ENCODE results near the gene SLC26A4. TPM values are rescaled to one million over a fixed set of nuclear protein-coding genes. Genes with fewer than 3 reads are reported as not detected.

SLC26A4 gene
- total RNA-seq (2022) (0.09 TPM in 1 of 2 replicates, not detected in the other), Bru-seq, nascent RNA (percentile 6 among the genes with signal in this experiment), BruChase-seq, experiment 1, labeled RNA remaining after a 6-hour chase (percentile 6 among the genes with signal in this experiment), BruChase-seq, experiment 2, labeled RNA remaining after a 2-hour chase (percentile 7 among the genes with signal in this experiment)
- long read RNA-seq: 0 reads

DNA sequence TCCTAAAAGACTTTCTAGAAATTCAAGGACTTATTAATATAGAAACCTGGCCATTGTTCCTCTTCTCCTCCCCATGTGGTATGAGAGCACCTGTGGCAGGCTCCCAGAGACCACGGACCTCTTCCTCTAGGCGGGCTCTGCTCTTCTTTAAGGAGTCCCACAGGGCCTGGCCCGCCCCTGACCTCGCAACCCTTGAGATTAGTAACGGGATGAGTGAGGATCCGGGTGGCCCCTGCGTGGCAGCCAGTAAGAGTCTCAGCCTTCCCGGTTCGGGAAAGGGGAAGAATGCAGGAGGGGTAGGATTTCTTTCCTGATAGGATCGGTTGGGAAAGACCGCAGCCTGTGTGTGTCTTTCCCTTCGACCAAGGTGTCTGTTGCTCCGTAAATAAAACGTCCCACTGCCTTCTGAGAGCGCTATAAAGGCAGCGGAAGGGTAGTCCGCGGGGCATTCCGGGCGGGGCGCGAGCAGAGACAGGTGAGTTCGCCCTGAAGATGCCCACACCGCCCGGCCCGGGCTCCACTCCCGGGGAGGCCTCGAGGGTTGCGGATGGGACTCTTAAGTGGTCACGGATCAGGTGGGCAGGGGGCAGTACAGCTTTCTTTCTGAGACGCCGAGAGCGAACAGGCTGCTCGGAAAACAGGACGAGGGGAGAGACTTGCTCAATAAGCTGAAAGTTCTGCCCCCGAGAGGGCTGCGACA lies at the start of gene SLC26A4:
Gene SLC26A4, plus strand, starts transcription at position 448 of the 700 bp plus-strand sequence. CDS start 814 bp downstream, outside the sequence.
- H3K36me3 Mint-ChIP-seq (ENCODE audit: insufficient read depth, unreplicated experiment): no peaks in the 10 kb centered on the region
- intact Hi-C loops (cut with micrococcal nuclease; ENCODE audit: unreplicated experiment): loop anchor here (5.0 kb wide), 1 partner anchor 48 kb away; no protein-coding TSS in a partner anchor
- no peaks in the 10 kb centered on the region for H3K9me3 Mint-ChIP-seq (ENCODE audit: low read depth, unreplicated experiment)
- DNase-seq: no peak
- CTCF ChIA-PET: no interaction called here
- TF ChIP-seq CTCF (IDR thresholded peaks at IDR 0.05; ENCODE audit: unreplicated experiment): no peak
- H3K4me1 Mint-ChIP-seq (ENCODE audit: low read depth, unreplicated experiment): no peaks in the 10 kb centered on the region
- peak within 1 kb of the TSS; percentile 80 for H3K4me3 Mint-ChIP-seq (ENCODE audit: low read depth, unreplicated experiment)
- peaks cover 31% of the 10 kb centered on the region for H3K27me3 Mint-ChIP-seq (ENCODE audit: unreplicated experiment)
- H3K27ac Mint-ChIP-seq (ENCODE audit: unreplicated experiment): no peak within 1 kb of the TSS
- no TSS peak for BruUV-seq (replicated peaks)

DNA sequence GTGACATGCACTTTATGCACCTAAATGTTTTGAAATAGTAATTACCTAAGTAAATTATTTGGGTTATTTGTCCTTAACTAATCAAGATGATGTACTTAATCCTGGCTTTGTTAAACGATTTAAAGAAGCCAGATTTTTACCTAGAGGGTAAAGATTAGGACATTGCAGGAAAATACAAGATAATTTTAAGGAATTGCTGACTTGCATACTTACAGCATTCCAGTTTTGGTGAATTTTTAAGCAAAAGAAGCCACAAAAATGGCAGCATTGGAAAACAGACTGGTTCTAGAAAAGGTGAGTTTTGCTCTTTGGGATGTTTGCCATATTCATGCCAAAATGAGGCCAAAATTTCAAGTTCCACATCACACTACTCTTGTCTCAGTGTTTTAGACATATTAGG lies 47.2 kb upstream of the SLC26A4 start:
- BruUV-seq (replicated peaks): no TSS peak
- Mint-ChIP-seq H3K9me3 (ENCODE audit: low read depth, unreplicated experiment) (no peaks in the 10 kb centered on the region), H3K27me3 (ENCODE audit: unreplicated experiment) (no peaks in the 10 kb centered on the region), H3K27ac (ENCODE audit: unreplicated experiment) (no peak overlapping the region), H3K4me3 (ENCODE audit: low read depth, unreplicated experiment) (no peak overlapping the region), H3K4me1 (ENCODE audit: low read depth, unreplicated experiment) (no peaks in the 10 kb centered on the region), H3K36me3 (ENCODE audit: insufficient read depth, unreplicated experiment) (no peaks in the 10 kb centered on the region)
- CTCF ChIA-PET: no interaction called here
- intact Hi-C loops (cut with micrococcal nuclease; ENCODE audit: unreplicated experiment): loop anchor here (5.0 kb wide), 1 partner anchor 49 kb away; the partner anchor contains the start of gene SLC26A4
- TF ChIP-seq CTCF (IDR thresholded peaks at IDR 0.05; ENCODE audit: unreplicated experiment): no peak
- no peak for DNase-seq

DNA sequence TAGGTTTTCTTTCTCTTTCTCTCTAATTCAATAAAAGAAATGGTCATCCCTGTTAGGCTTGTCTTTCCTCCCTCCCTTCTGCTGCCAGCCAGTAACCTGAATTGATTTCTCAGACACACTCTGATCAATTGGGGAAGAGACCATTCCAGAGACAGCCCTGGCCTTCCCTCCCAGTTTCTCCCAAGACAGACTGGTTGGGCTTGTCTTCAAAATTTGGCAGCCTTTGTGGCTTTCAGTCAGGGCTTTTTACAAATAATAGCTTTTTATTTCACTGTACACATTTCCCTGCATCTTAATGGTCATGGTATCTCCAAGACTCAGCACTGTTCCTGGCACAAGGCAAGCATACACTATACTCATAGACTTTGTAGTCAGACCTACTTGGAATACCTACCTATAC lies 46.7 kb upstream of the SLC26A4 start:
- Mint-ChIP-seq H3K9me3 (ENCODE audit: low read depth, unreplicated experiment) (no peaks in the 10 kb centered on the region), H3K27me3 (ENCODE audit: unreplicated experiment) (no peaks in the 10 kb centered on the region), H3K27ac (ENCODE audit: unreplicated experiment) (no peak overlapping the region), H3K36me3 (ENCODE audit: insufficient read depth, unreplicated experiment) (no peaks in the 10 kb centered on the region), H3K4me3 (ENCODE audit: low read depth, unreplicated experiment) (no peak overlapping the region), H3K4me1 (ENCODE audit: low read depth, unreplicated experiment) (no peaks in the 10 kb centered on the region)
- intact Hi-C loops (cut with micrococcal nuclease; ENCODE audit: unreplicated experiment): loop anchor here (5.0 kb wide), 1 partner anchor 48 kb away; the partner anchor contains the start of gene SLC26A4
- no peak for DNase-seq
- CTCF ChIA-PET: no interaction called here
- TF ChIP-seq CTCF (IDR thresholded peaks at IDR 0.05; ENCODE audit: unreplicated experiment): no peak
- no TSS peak for BruUV-seq (replicated peaks)

- Mint-ChIP-seq H3K27ac (ENCODE audit: unreplicated experiment) (no peak overlapping the region), H3K9me3 (ENCODE audit: low read depth, unreplicated experiment) (no peaks in the 10 kb centered on the region), H3K36me3 (ENCODE audit: insufficient read depth, unreplicated experiment) (no peaks in the 10 kb centered on the region), H3K27me3 (ENCODE audit: unreplicated experiment) (no peaks in the 10 kb centered on the region), H3K4me1 (ENCODE audit: low read depth, unreplicated experiment) (no peaks in the 10 kb centered on the region), H3K4me3 (ENCODE audit: low read depth, unreplicated experiment) (no peak overlapping the region)
- intact Hi-C loops (cut with micrococcal nuclease; ENCODE audit: unreplicated experiment): loop anchor here (5.0 kb wide), 1 partner anchor 48 kb away; the partner anchor contains the start of gene SLC26A4
- CTCF ChIA-PET: no interaction called here
- BruUV-seq (replicated peaks): no TSS peak
- no peak for TF ChIP-seq CTCF (IDR thresholded peaks at IDR 0.05; ENCODE audit: unreplicated experiment)
- no peak for DNase-seq
Observed at GRCh38 chr7:107614425-107614824, 46.2 kb upstream of the SLC26A4 start.

Measured in Calu3 (cell line).